GM19023 (cell line): ENCODE results near the gene LPP.

Experiments
- ATAC-seq: cut with Tn5 transposase; IDR thresholded peaks from one replicate; pipeline ENCODE4 v1.9.1; 2021; ENCODE audit warnings: mild to moderate bottlenecking, moderate library complexity; ENCODE audit not compliant: unreplicated experiment

LPP gene

GRCh38 chr3:188391592-188391991 lies 237.6 kb downstream of the LPP start:
- no peak for ATAC-seq

- ATAC-seq: no peak
Measured at GRCh38 chr3:188392076-188392475, 238.1 kb downstream of the LPP start.

- no peak for ATAC-seq
Measured at GRCh38 chr3:188394623-188395022, 240.7 kb downstream of the LPP start.

GRCh38 chr3:188396251-188396650 lies 242.3 kb downstream of the LPP start:
- ATAC-seq: no peak

GRCh38 chr3:188396900-188397299 lies 242.9 kb downstream of the LPP start:
- no peak for ATAC-seq

GRCh38 chr3:188397766-188398705 lies 244.1 kb downstream of the LPP start:
- ATAC-seq: no peak

- peak; percentile 96 for ATAC-seq
Measured at GRCh38 chr3:188400494-188401243, 246.7 kb downstream of the LPP start.

- no peak for ATAC-seq
Measured at GRCh38 chr3:188401244-188401993, 247.5 kb downstream of the LPP start.

GRCh38 chr3:188402229-188402628 lies 248.3 kb downstream of the LPP start:
- ATAC-seq: no peak

- no peak for ATAC-seq
Measured at GRCh38 chr3:188403404-188403803, 249.4 kb downstream of the LPP start.

- no peak for ATAC-seq
Measured at GRCh38 chr3:188404124-188404523, 250.2 kb downstream of the LPP start.

- no peak for ATAC-seq
Measured at GRCh38 chr3:188404701-188405100, 250.7 kb downstream of the LPP start.

GRCh38 chr3:188407158-188407880 lies 253.4 kb downstream of the LPP start:
- ATAC-seq: no peak

- ATAC-seq: no peak
Measured at GRCh38 chr3:188408831-188409230, 254.9 kb downstream of the LPP start.

GRCh38 chr3:188411750-188412149 lies 257.8 kb downstream of the LPP start:
- no peak for ATAC-seq

GRCh38 chr3:188415196-188415595 lies 261.2 kb downstream of the LPP start:
- ATAC-seq: no peak

GRCh38 chr3:188416041-188416440 lies 262.1 kb downstream of the LPP start:
- ATAC-seq: no peak

- ATAC-seq: no peak
Measured at GRCh38 chr3:188417271-188417696, 263.3 kb downstream of the LPP start.

- ATAC-seq: no peak
Measured at GRCh38 chr3:188417766-188418165, 263.8 kb downstream of the LPP start.

GRCh38 chr3:188421151-188421821 lies 267.3 kb downstream of the LPP start:
- ATAC-seq: peak; percentile 15
